ENCODE data around the gene EEPD1. TPM values are rescaled to one million over a fixed set of nuclear protein-coding genes. Genes with fewer than 3 reads are reported as not detected.

The EEPD1 gene
- total RNA-seq, 1 donor from 2014 or later: 8.7 TPM

- DNase-seq (ENCODE audit: low read depth): no peak
- no peaks in the 10 kb centered on the region for H3K36me3 ChIP-seq (ENCODE audit: control insufficient read depth, insufficient read depth, low read length)
- no peaks in the 10 kb centered on the region for H3K27me3 ChIP-seq (ENCODE audit: control insufficient read depth, insufficient read depth, low read length)
- no peak overlapping the region for H3K4me3 ChIP-seq (ENCODE audit: low read depth, low read length)
- TF ChIP-seq, protein P1, sequence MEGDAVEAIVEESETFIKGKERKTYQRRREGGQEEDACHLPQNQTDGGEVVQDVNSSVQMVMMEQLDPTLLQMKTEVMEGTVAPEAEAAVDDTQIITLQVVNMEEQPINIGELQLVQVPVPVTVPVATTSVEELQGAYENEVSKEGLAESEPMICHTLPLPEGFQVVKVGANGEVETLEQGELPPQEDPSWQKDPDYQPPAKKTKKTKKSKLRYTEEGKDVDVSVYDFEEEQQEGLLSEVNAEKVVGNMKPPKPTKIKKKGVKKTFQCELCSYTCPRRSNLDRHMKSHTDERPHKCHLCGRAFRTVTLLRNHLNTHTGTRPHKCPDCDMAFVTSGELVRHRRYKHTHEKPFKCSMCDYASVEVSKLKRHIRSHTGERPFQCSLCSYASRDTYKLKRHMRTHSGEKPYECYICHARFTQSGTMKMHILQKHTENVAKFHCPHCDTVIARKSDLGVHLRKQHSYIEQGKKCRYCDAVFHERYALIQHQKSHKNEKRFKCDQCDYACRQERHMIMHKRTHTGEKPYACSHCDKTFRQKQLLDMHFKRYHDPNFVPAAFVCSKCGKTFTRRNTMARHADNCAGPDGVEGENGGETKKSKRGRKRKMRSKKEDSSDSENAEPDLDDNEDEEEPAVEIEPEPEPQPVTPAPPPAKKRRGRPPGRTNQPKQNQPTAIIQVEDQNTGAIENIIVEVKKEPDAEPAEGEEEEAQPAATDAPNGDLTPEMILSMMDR (IDR thresholded peaks at IDR 0.05; ENCODE audit: insufficient read depth, low read length, poor library complexity, severe bottlenecking): no peak
These were observed 109.4 kb downstream of the EEPD1 start for GRCh38 chr7:36262309-36263094.

DNA sequence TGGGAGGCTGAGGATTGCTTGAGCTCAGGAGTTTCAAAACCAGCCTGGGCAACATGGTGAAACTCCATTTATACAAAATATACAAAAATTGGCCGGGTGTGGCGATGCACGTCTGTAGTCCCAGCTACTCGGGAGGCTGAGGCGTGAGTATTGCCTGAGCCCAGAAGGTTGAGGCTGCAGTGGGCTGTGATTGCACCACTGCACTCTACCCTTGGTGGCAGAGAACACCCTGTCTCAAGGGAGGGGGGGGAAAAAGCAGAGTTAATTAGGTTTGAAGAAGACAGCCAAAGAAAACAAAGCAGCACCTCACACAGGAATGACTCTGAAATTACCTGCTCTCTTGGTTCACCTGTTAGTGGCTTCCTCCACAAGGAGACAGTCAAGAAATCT lies 110.0 kb downstream of the EEPD1 start:
- TF ChIP-seq, protein P1 (IDR thresholded peaks at IDR 0.05; ENCODE audit: insufficient read depth, low read length, poor library complexity, severe bottlenecking): no peak
- no peak for DNase-seq (ENCODE audit: low read depth)
- Histone ChIP-seq H3K36me3 (ENCODE audit: control insufficient read depth, insufficient read depth, low read length) (no peaks in the 10 kb centered on the region), H3K4me3 (ENCODE audit: low read depth, low read length) (no peak overlapping the region), H3K27me3 (ENCODE audit: control insufficient read depth, insufficient read depth, low read length) (no peaks in the 10 kb centered on the region)

GRCh38 chr7:36264123-36264801 lies 111.2 kb downstream of the EEPD1 start:
- TF ChIP-seq, protein P1 (IDR thresholded peaks at IDR 0.05; ENCODE audit: insufficient read depth, low read length, poor library complexity, severe bottlenecking): no peak
- Histone ChIP-seq H3K27me3 (ENCODE audit: control insufficient read depth, insufficient read depth, low read length) (no peaks in the 10 kb centered on the region), H3K4me3 (ENCODE audit: low read depth, low read length) (no peak overlapping the region), H3K36me3 (ENCODE audit: control insufficient read depth, insufficient read depth, low read length) (no peaks in the 10 kb centered on the region)
- DNase-seq (ENCODE audit: low read depth): no peak

GRCh38 chr7:36264913-36265516 lies 112.0 kb downstream of the EEPD1 start:
- Histone ChIP-seq H3K27me3 (ENCODE audit: control insufficient read depth, insufficient read depth, low read length) (no peaks in the 10 kb centered on the region), H3K36me3 (ENCODE audit: control insufficient read depth, insufficient read depth, low read length) (no peaks in the 10 kb centered on the region), H3K4me3 (ENCODE audit: low read depth, low read length) (no peak overlapping the region)
- DNase-seq (ENCODE audit: low read depth): no peak
- TF ChIP-seq, protein P1 (IDR thresholded peaks at IDR 0.05; ENCODE audit: insufficient read depth, low read length, poor library complexity, severe bottlenecking): no peak

DNA sequence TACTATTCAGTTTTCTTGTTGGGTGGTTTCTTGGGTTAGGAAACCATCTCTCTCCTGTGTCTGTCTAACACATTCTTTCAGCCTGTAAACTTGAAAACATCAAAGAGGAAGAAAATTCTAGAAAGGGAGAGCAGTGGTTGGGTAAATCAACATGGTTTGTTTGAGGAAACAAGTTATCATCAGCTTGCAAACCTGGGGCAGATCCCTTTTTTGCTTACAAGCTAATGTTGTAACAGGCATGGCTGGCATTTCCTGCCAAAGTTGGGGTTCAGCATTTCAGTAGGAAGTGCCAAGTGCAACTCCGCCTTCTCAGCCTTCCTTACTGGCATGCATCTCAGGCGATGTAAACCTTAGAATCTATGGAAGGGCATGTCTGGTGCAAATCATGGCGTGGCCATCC lies 112.6 kb downstream of the EEPD1 start:
- no peaks in the 10 kb centered on the region for H3K27me3 ChIP-seq (ENCODE audit: control insufficient read depth, insufficient read depth, low read length)
- TF ChIP-seq, protein P1 (IDR thresholded peaks at IDR 0.05; ENCODE audit: insufficient read depth, low read length, poor library complexity, severe bottlenecking): no peak
- no peak for DNase-seq (ENCODE audit: low read depth)
- no peak overlapping the region for H3K4me3 ChIP-seq (ENCODE audit: low read depth, low read length)
- H3K36me3 ChIP-seq (ENCODE audit: control insufficient read depth, insufficient read depth, low read length): no peaks in the 10 kb centered on the region
